RCC 7860 (cell line): ENCODE results near the gene ALPK1.
A peak's percentile ranks its signal among the peaks of the same experiment; 100 is the strongest.
"Not testable (repeated sequence)": the region's sequence is repeated elsewhere in the genome, so short reads cannot be mapped to it uniquely, and the experiment has no call there.

ENCODE experiments used
- DNase-seq: peaks from one replicate; pipeline ENCODE4 v3.0.0-alpha.2; 2015; ENCODE audit warnings: low spot score
- FAIRE-seq: peaks from 2 replicates; lab custom pipeline; 2012; peaks lifted over from hg19 to GRCh38; lab: Jason Lieb, UNC

ALPK1 gene

DNA sequence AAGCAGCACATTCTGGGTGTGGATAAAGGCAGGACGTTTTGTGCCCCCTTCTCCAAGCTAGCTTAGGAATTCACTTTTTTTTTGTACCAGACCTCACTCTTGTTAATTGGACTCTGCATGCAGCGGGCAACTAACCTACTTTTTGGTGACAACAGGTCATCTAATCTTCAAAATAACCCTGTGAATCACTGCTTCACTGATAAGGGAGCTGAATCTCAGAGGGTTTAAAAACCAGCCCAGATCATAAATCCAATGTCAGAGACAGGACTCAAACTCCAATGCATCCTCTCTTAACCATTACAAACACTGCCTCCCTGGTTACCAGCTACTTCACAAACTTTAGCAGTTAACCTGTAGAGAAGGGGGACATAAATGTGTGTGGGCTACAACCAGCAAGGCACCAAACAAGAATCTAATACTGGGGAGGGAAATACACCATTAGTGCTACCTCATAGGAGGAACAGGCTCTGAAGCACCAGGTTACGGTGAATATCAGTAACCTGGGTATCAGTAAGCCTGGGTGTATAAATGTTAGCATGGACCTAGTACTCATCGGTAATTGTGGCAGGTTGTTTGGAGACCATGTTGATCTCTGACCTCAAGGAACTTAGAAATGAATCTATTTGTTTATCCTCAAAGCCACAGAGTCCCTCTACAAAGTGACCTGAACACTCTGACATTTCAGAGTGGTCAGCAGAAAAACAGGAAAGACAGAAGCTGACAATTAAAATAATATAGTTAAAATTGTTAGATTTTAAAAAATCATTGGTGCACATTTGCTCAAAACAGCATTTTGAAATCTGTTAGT lies 14.1 kb upstream of the ALPK1 start:
- FAIRE-seq = no peak
- no peak for DNase-seq

- no peak for DNase-seq
- no peak for FAIRE-seq
Measured at GRCh38 chr4:112284166-112284565, 13.0 kb upstream of the ALPK1 start.

GRCh38 chr4:112284662-112285411 lies 12.3 kb upstream of the ALPK1 start:
- DNase-seq (peak; percentile 21), FAIRE-seq (no peak)

DNA sequence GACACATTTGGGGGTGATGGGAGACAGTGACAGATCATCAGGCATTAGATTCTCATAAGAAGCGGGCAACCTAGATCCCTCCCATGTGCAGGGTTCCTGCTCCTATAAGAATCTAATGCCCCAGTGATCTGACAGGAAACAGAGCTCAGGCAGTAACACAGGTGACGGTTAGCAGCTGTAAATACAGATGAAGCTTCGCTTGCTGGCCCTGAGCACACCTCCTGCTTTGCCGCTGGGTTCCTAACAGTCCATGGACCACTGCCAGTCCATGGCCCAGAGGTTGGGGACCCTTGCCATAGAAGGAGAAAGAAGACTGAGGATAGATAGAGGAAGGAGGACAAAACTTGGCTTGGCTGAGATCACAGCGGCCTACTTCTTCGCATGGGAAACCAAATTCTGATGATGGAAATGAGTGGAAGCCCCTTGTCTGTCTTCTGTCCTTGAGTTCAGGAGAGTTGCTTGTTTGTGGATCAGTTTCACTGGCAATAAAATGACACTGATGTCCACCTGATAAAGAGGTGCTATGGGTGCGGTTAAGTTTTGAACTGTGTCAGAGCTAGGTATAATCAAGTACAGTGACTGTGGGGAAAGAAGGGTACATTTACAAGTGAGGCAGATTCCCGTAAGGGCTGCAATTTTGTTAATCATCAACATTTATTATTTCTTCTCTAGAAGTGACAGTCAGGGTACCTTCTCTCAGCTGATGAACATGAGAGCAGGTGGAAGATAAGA lies 9.7 kb upstream of the ALPK1 start:
- no peak for FAIRE-seq
- no peak for DNase-seq

DNA sequence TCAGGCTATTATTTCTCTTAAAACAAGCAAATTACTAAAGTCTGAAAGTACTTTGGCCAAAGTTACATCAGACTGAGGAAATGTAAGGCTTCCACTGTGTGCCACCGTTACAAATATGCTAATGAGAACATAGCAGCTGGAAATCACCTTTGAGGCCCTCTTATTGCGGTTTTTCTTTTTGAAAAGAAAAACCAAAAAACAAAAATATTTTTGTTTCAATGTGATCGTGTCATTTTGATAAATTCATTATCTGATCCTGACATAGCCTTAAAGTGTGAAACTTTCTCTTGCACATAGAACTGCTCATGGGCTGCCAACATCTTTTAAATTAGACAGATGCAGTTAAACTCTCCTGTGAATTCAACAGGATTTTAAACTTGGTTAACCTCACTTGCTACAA lies 8.7 kb upstream of the ALPK1 start:
- DNase-seq = no peak
- no peak for FAIRE-seq

DNA sequence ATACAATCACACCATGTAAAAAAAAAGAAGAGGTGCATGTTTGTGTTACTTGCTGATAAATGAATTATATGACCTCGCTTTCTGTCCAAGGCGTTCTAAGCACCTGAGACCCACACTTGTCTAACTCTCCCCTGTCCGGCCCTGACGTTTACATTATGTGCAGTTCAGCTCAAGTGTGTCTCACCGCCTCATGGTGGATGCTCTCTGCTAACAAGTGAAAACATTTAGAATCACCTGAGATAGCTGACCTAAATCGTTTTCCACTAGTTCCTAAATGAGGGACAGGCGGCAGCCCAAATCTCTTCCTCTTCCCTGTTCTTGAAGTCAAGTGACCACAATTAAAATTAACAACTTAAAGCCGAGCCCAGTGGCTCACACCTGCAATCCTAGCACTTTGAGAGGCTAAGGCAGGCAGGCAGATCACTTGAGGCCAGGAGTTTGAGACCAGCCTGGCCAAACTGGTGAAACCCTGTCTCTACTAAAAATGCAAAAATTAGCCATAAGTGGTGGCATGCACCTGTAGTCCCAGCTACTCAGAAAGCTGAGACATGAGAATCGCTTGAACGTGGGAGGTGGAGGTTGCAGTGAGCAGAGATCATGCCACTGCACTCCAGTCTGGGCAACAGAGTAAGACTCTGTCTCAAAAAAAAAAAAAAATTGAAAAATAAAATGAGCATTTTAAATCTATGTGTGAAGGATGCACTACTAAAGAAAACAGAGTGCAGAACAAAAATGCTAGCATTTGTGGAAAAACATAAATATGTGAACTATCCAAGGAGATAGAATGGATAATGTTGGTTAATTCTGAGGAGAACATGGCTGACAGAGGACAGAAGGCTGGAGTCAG lies 7.5 kb upstream of the ALPK1 start:
- DNase-seq (no peak), FAIRE-seq (no peak)

- DNase-seq = no peak
- no peak for FAIRE-seq
Measured at GRCh38 chr4:112290341-112290740, 6.8 kb upstream of the ALPK1 start.

- no peak for DNase-seq
- no peak for FAIRE-seq
Measured at GRCh38 chr4:112299721-112300120, 2.6 kb downstream of the ALPK1 start.

- FAIRE-seq (no peak), DNase-seq (no peak)
Measured at GRCh38 chr4:112302320-112303274, 5.4 kb downstream of the ALPK1 start.

- not testable (repeated sequence) for FAIRE-seq, DNase-seq
Measured at GRCh38 chr4:112305477-112305876, 8.3 kb downstream of the ALPK1 start.

DNA sequence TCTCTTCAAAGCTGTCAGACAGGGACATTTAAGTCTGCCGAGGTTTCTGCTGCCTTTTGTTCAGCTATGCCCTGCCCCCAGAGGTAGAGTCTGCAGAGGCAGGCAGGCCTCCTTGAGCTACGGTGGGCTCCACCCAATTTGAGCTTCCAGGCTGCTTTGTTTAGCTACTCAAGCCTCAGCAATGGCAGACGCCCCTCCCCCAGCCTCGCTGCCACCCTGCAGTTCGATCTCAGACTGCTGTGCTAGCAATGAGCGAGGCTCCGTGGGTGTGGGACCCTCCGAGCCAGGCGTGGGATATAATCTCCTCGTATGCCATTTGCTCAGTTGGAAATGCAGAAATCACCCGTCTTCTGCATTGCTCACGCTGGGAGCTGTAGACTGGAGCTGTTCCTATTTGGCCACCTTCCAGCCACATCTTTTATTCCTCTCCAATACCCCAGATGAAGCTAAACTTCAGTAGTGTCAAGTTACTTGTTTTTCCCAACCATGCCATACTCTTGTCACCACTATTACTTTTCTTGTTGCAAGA lies 12.2 kb downstream of the ALPK1 start:
- not testable (repeated sequence) for DNase-seq, FAIRE-seq

- FAIRE-seq (no peak), DNase-seq (no peak)
Measured at GRCh38 chr4:112311516-112311915, 14.3 kb downstream of the ALPK1 start.

- DNase-seq (no peak), FAIRE-seq (no peak)
Measured at GRCh38 chr4:112312610-112313239, 15.6 kb downstream of the ALPK1 start.

DNA sequence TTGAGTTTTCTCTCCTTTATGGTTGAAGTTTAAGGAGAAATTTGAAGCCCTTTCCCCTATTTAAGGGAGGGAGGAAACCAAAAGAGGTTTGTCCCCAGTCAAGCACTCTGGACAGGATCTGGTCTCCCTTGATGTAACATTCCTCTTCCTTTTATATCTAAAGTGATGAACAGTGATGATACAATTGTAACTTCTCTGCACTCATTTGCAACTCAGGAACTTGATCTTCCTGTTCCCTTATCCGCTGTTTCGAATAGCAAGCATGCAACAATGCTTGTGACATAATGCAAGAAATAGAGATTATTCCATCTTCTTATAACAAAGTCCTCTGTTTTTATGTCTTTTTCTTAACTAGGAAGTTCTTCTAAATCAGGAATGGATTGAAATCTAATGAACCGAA lies 18.3 kb downstream of the ALPK1 start:
- DNase-seq (no peak), FAIRE-seq (no peak)

DNA sequence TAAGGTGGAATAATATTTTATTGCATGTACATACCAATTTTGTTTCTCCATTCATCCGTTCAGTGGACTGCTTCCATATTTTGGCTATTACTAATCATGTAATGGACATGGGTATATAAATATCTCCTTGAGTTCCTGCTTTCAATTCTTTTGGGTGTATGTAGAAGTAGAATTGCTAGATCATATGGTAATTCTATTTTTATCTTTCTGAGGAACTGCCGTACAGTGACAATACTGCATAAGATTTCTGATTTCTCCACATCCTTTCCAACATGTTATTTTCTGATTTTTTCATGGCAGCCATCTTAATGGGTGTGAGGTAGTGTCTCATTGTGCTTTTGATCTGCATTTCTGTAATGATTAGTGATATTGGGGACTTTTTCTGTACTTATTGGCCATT lies 19.2 kb downstream of the ALPK1 start:
- FAIRE-seq = no peak

DNA sequence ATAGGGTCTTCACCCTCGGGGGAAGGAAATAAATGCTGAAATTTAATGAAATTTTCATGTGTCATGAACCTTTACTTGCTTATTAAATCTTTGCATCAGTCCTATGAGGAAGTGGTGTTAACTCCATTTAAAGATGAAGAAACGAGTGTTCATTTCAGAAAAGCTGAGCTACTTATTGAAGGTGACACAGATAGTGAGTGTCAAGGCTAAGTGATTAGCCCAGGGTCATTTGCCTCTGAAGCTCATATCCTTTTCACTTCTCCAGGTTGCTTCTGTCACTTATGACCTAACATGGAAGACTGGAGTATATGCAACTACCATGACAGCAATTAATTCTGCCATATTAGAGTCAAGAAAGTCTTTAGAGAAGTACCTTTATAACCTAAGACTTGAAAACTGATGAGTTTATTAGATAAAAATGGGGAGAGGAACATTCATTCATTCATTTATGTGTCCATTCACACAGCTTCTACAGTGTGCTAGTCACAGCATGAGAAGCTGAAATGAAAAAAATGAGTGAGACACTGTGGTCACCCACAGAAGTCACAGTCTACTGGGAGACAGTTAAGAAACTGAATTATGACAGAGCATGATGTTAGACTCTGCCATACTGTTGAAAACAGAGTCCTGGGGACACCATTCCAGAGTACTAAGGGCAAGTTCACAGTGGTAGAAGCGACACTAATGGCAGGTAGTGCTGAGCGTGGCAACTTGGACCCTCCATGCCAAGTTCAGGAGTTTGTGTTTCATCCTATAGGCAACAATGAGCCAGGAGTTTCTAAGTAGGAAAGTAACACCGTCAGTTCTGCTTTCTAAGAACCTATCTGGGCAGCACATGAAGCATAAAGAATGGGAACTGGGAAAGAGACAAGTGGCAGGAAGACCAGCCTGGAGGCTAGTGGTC lies 21.3 kb downstream of the ALPK1 start:
- DNase-seq (no peak), FAIRE-seq (no peak)

More for the DNA sequence above, 19.2 kb downstream of the ALPK1 start:
- no peak for DNase-seq

DNA sequence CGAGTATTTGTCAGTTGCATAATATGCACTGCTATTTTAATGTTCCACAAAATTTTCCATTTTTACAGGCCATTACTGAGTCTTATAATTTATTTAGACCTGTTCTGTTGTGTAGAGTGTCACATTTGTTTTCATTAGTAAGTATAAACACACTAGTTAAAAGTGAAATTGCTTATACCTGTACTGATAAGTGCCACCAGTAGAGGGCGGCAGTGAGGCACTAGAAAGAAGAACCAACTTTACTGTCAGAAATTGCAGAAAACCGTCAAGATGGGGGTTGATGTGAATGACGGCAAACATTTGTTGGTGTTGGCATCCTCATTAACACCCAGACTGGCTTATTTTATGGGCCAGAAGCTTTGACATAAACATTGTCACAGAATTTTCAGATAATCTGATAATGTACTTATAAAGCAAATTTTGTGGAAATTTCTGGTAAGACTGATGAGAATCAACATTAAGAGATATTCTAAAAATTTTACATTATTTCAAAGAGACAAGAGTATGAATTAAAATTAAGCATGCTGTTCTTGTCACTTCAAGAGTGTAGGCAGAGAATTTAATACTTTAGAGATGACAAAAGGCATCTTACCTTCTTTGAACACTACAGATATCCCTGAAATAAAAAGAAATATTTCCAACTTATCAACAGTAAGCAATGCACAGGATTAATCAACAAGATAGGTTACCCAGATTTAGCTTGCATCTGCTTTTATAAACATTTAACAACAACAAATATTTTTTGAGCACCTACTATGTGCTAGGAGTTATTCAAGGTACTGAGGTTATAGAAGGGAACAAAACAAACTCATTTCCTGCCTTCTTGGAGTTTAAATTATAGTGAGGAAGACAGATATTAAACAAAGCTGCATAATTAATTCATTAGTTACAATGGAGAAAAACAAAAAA lies 24.9 kb downstream of the ALPK1 start:
- FAIRE-seq (no peak), DNase-seq (peak; percentile 20)
